OCI-LY1 (cell line): Measurements from ENCODE around the gene ZNF23.

Source experiments
- H2AFZ ChIP-seq: fragments of 200-600 bp; sonication (generic), shearing (Covaris generic); 2 replicates; pipeline ENCODE4 v1.6.0; 2014; ENCODE audit warnings: antibody characterized with exemption, mild to moderate bottlenecking, low read length
- H3F3A ChIP-seq: fragments of 200-600 bp; sonication (generic), shearing (Covaris generic); 2 replicates; pipeline ENCODE4 v1.6.0; 2014; ENCODE audit warnings: mild to moderate bottlenecking, antibody characterized with exemption, low read length, moderate library complexity; ENCODE audit not compliant: insufficient read depth
- H3K27ac ChIP-seq: fragments of 200-600 bp; sonication (generic); 2 replicates; pipeline ENCODE4 v1.5.1; 2014; ENCODE audit warnings: low read length, mixed run types, mild to moderate bottlenecking, low read depth; ENCODE audit not compliant: poor library complexity, severe bottlenecking
- H3K27me3 ChIP-seq: fragments of 200-600 bp; sonication (generic); 2 replicates; pipeline ENCODE4 v1.6.0; 2014; ENCODE audit warnings: antibody characterized with exemption, mild to moderate bottlenecking, low read length, moderate library complexity; ENCODE audit not compliant: insufficient read depth
- H3K36me3 ChIP-seq: fragments of 200-600 bp; sonication (generic); 2 replicates; pipeline ENCODE4 v1.6.1; 2014; ENCODE audit warnings: mild to moderate bottlenecking, antibody characterized with exemption, low read length, moderate library complexity, mixed read lengths; ENCODE audit not compliant: insufficient read depth
- H3K4me1 ChIP-seq: fragments of 200-600 bp; sonication (generic); 2 replicates; pipeline ENCODE4 v1.5.1; 2014; ENCODE audit warnings: mild to moderate bottlenecking, low read length, moderate library complexity; ENCODE audit not compliant: insufficient read depth, severe bottlenecking
- H3K4me2 ChIP-seq: fragments of 200-600 bp; sonication (generic), shearing (Covaris generic); 2 replicates; pipeline ENCODE4 v1.6.1; 2014; ENCODE audit warnings: low read length
- H3K4me3 ChIP-seq: fragments of 200-600 bp; sonication (generic); 2 replicates; pipeline ENCODE4 v1.5.1; 2014; ENCODE audit warnings: low read length, low read depth, mild to moderate bottlenecking, mixed read lengths; ENCODE audit not compliant: poor library complexity, severe bottlenecking
- H3K79me2 ChIP-seq: fragments of 200-600 bp; shearing (Covaris generic); 2 replicates; pipeline ENCODE4 v1.6.1; 2016; ENCODE audit warnings: mixed run types, low read length, mixed read lengths; ENCODE audit not compliant: insufficient read depth
- H3K9ac ChIP-seq: fragments of 200-600 bp; sonication (generic), shearing (Covaris generic); 2 replicates; pipeline ENCODE4 v1.6.1; 2014; ENCODE audit warnings: mild to moderate bottlenecking, low read length, mixed read lengths
- H3K9me2 ChIP-seq: fragments of 200-600 bp; sonication (generic), shearing (Covaris generic); 2 replicates; pipeline ENCODE4 v1.6.1; 2014; ENCODE audit warnings: low read depth, mild to moderate bottlenecking, low read length, mixed read lengths
- H3K9me3 ChIP-seq: fragments of 200-600 bp; shearing (Covaris generic); 2 replicates; pipeline ENCODE4 v1.6.1; 2014; ENCODE audit warnings: low read length, mixed read lengths
- H4K20me1 ChIP-seq: fragments of 200-600 bp; sonication (generic), shearing (Covaris generic); 2 replicates; pipeline ENCODE4 v1.6.0; 2016; ENCODE audit warnings: mild to moderate bottlenecking, low read length; ENCODE audit not compliant: insufficient read depth
- CTCF ChIP-seq: fragments of 200-600 bp; sonication (generic), shearing (Covaris generic); IDR thresholded peaks from 2 replicates; pipeline ENCODE4 v1.5.1; 2017; ENCODE audit warnings: mild to moderate bottlenecking, antibody characterized with exemption, low read length, moderate library complexity, mixed read lengths
- EZH2 ChIP-seq: fragments of 200-600 bp; sonication (generic), shearing (Covaris generic); IDR thresholded peaks from 2 replicates; pipeline ENCODE4 v1.8.0; 2017; ENCODE audit warnings: borderline replicate concordance, mixed run types, mild to moderate bottlenecking, antibody characterized with exemption, low read length, moderate library complexity, mixed read lengths

ZNF23 gene

GRCh38 chr16:71439523-71439922 is 22.5 kb downstream of the ZNF23 start:
- Histone ChIP-seq H2AFZ (no peak overlapping the region), H3K9me2 (no peaks in the 10 kb centered on the region), H3K4me1 (no peaks in the 10 kb centered on the region), H3K4me2 (no peak overlapping the region), H3F3A (no peaks in the 10 kb centered on the region), H3K27me3 (peaks cover 5% of the 10 kb centered on the region; the same call in 1 of the 2 replicates), H3K9me3 (no peaks in the 10 kb centered on the region), H3K27ac (no peak overlapping the region), H4K20me1 (no peaks in the 10 kb centered on the region), H3K79me2 (no peaks in the 10 kb centered on the region), H3K36me3 (no peaks in the 10 kb centered on the region), H3K9ac (no peak overlapping the region), H3K4me3 (no peak overlapping the region)
- TF ChIP-seq CTCF (no peak), EZH2 (no peak)

- Histone ChIP-seq H3K4me2 (no peak overlapping the region), H3K27ac (no peak overlapping the region), H3K4me3 (no peak overlapping the region), H3K9me2 (no peaks in the 10 kb centered on the region), H3K9ac (no peak overlapping the region), H3K9me3 (no peaks in the 10 kb centered on the region), H2AFZ (no peak overlapping the region), H3K79me2 (no peaks in the 10 kb centered on the region), H4K20me1 (no peaks in the 10 kb centered on the region), H3K27me3 (peaks cover 5% of the 10 kb centered on the region; the same call in 1 of the 2 replicates), H3K4me1 (no peaks in the 10 kb centered on the region), H3F3A (no peaks in the 10 kb centered on the region), H3K36me3 (no peaks in the 10 kb centered on the region)
- TF ChIP-seq CTCF (no peak), EZH2 (no peak)
Measured at GRCh38 chr16:71436473-71436872, 25.6 kb downstream of the ZNF23 start.

DNA sequence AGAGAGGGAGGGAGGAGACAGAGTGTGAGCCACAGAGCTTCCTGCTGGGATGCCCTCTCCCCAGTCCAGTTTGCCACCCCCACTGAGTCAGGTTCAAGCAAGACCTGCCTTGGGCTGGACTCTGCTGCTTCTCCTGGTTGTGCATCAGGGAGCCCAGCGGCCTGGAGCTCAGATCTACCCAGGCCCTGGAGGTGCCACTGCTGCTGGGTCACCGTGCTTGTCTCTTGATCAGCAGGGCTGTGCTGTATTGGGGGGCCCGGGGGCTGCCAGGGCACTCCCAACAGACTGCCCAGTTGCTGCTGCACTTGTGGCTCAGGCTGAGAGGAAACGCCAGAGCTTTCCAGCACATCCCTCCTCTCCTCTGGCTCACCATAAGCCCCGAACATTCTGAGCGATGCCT is 29.1 kb downstream of the ZNF23 start:
- Histone ChIP-seq H3F3A (no peaks in the 10 kb centered on the region), H4K20me1 (no peaks in the 10 kb centered on the region), H3K36me3 (no peaks in the 10 kb centered on the region), H3K4me1 (no peaks in the 10 kb centered on the region), H3K4me2 (no peak overlapping the region), H3K9me2 (no peaks in the 10 kb centered on the region), H2AFZ (no peak overlapping the region), H3K4me3 (no peak overlapping the region), H3K79me2 (no peaks in the 10 kb centered on the region), H3K27ac (no peak overlapping the region), H3K9me3 (no peaks in the 10 kb centered on the region), H3K9ac (no peak overlapping the region), H3K27me3 (no peaks in the 10 kb centered on the region; the same call in 1 of the 2 replicates)
- no peak for TF ChIP-seq EZH2
- TF ChIP-seq CTCF = no peak
